Epithelial cell of prostate (primary cell): ENCODE results near the gene DNMT1.

Experiments
- DNase-seq: peaks from one replicate; pipeline ENCODE4 v3.0.0-alpha.2; 2011; ENCODE audit warnings: low read depth, low spot score
- H3K27ac ChIP-seq: fragments of 450-650 bp; 2 replicates; pipeline ENCODE4 v1.5.1; 2017; ENCODE audit warnings: mild to moderate bottlenecking

Gene DNMT1

GRCh38 chr19:10116085-10116865 lies 78.5 kb downstream of the DNMT1 start:
- DNase-seq = no peak
- no peak overlapping the region for H3K27ac ChIP-seq

DNA sequence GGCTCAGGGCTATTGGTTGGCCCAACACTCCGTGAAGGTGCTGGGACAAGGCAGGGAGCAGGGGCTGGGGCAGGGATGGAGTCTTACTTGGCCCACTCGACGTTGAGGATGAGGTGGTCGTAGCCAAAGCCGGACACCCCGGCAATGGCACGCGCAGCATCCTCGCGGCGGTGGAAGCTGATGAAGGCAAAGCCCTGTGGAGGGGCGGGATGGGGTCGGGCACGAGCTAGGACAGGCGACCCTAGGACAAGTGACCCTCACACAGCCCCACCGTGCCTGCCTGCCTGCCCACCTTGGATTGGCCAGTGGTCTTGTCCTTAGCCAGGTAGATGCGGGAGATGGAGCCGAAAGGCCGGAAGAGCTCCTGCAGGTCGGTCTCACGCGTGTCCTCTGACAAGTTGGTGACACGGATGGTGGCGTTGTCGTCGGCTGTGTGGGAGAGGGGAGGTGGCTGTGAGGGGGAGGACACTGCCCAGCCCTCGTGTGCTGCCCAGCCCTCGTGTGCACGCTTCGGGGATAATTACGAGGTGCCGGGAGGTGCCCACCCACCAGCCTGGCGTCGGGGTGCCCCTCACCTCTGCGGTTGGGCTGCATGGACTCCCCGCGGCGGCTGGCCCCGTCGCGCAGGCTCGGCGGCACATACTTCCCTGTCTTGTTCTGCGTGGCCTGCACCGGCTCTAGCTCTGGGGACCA lies 79.2 kb downstream of the DNMT1 start:
- no peak for DNase-seq
- no peak overlapping the region for H3K27ac ChIP-seq

DNA sequence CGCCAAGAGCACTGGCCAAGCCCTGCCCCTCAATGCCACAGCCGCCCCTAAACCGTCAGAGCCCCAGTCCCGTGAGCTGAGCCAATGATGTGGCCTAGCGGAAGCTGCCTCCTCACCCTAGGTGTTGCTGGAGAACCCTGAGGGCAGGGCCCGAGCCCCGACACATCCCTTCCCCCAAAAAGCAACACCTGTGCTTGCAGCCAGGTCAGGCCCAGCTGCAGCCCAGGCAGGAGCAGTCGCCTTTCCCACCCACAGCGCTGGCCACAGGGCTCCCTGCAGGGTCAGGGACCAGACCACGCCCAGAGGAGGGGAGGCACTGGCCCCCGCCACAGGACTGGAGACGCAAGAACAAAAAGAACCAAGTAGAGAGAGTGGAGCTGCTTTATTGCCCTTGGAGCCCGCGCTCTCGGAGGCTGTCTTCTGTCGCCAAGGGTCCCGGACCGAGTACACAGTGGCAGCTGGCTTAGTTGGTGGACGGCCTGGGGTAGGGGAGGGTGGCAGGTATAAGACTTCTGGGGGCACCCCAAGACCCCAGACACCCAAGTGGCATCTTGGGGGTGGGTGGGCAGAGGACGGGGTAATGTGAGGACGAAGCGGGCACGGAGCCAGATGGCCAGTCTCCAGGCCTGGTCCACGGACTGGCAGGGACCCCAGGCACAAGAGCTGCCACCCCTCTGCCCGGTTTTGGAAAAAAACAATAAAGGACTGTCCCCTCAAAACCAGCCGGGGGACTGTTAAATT lies 79.9 kb downstream of the DNMT1 start:
- H3K27ac ChIP-seq = no peak overlapping the region
- no peak for DNase-seq

DNA sequence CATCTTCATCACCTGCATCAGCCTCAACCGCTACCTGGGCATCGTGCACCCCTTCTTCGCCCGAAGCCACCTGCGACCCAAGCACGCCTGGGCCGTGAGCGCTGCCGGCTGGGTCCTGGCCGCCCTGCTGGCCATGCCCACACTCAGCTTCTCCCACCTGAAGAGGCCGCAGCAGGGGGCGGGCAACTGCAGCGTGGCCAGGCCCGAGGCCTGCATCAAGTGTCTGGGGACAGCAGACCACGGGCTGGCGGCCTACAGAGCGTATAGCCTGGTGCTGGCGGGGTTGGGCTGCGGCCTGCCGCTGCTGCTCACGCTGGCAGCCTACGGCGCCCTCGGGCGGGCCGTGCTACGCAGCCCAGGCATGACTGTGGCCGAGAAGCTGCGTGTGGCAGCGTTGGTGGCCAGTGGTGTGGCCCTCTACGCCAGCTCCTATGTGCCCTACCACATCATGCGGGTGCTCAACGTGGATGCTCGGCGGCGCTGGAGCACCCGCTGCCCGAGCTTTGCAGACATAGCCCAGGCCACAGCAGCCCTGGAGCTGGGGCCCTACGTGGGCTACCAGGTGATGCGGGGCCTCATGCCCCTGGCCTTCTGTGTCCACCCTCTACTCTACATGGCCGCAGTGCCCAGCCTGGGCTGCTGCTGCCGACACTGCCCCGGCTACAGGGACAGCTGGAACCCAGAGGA lies 80.6 kb downstream of the DNMT1 start:
- no peak for DNase-seq
- H3K27ac ChIP-seq = no peak overlapping the region

DNA sequence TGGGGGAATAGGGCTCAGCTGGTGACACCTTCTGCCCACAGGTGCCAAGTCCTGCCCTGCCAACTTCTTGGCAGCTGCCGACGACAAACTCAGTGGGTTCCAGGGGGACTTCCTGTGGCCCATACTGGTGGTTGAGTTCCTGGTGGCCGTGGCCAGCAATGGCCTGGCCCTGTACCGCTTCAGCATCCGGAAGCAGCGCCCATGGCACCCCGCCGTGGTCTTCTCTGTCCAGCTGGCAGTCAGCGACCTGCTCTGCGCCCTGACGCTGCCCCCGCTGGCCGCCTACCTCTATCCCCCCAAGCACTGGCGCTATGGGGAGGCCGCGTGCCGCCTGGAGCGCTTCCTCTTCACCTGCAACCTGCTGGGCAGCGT lies 81.2 kb downstream of the DNMT1 start:
- no peak overlapping the region for H3K27ac ChIP-seq

GRCh38 chr19:10112895-10113591 lies 81.7 kb downstream of the DNMT1 start:
- no peak for DNase-seq

More for the DNA sequence above, 81.2 kb downstream of the DNMT1 start:
- DNase-seq = no peak

GRCh38 chr19:10112037-10112761 lies 82.6 kb downstream of the DNMT1 start:
- no peak overlapping the region for H3K27ac ChIP-seq
- no peak for DNase-seq

More at GRCh38 chr19:10112895-10113591, 81.7 kb downstream of the DNMT1 start:
- no peak overlapping the region for H3K27ac ChIP-seq

- H3K27ac ChIP-seq = no peak within 1 kb of the TSS
- no peak for DNase-seq
These were observed 83.3 kb downstream of the DNMT1 start, which contains the start of gene P2RY11 for GRCh38 chr19:10111405-10111811. Gene P2RY11, plus strand, starts transcription at chr19:10111693. Its CDS starts 29 bp downstream, at chr19:10111722.

DNA sequence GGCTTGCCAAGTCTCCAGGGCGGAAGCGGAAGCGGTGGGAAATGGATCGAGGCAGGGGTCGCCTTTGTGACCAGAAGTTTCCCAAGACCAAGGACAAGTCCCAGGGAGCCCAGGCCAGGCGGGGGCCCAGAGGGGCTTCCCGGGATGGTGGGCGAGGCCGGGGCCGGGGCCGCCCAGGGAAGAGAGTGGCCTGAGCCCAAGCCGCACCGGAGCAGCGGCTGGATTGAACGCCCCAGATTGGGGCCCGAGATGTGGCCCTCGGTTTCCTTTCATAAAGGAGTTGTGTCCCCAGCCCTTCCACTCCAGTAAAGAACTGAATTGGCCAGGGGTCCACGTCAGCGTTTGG lies 83.8 kb downstream of the DNMT1 start:
- no peak for DNase-seq
- H3K27ac ChIP-seq = no peak overlapping the region

GRCh38 chr19:10110076-10110971 lies 84.4 kb downstream of the DNMT1 start:
- no peak overlapping the region for H3K27ac ChIP-seq
- DNase-seq = no peak

DNA sequence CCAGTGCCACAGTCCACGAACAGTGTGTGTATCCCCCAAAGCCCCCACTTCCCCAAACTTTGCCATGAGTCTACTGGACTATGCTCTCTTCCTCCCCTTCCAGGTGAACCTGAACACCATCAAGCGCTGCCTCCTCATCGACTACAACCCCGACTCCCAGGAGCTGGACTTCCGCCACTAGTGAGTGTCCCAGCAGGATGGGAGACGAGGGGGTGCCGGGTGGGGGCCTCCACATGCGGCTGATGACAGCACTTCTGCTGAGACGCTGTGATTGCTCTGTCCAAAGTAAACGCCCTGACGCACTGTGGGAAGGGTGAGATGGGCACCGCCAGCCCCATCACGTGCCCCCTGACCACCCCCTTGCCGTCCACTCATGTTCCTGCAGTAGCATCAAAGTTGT lies 85.2 kb downstream of the DNMT1 start:
- no peak overlapping the region for H3K27ac ChIP-seq
- DNase-seq = no peak

GRCh38 chr19:10107817-10108367 lies 86.9 kb downstream of the DNMT1 start:
- no peak overlapping the region for H3K27ac ChIP-seq
- no peak for DNase-seq

GRCh38 chr19:10107254-10107653 lies 87.5 kb downstream of the DNMT1 start:
- peak overlapping the region; percentile 52 for H3K27ac ChIP-seq
- DNase-seq = no peak

DNA sequence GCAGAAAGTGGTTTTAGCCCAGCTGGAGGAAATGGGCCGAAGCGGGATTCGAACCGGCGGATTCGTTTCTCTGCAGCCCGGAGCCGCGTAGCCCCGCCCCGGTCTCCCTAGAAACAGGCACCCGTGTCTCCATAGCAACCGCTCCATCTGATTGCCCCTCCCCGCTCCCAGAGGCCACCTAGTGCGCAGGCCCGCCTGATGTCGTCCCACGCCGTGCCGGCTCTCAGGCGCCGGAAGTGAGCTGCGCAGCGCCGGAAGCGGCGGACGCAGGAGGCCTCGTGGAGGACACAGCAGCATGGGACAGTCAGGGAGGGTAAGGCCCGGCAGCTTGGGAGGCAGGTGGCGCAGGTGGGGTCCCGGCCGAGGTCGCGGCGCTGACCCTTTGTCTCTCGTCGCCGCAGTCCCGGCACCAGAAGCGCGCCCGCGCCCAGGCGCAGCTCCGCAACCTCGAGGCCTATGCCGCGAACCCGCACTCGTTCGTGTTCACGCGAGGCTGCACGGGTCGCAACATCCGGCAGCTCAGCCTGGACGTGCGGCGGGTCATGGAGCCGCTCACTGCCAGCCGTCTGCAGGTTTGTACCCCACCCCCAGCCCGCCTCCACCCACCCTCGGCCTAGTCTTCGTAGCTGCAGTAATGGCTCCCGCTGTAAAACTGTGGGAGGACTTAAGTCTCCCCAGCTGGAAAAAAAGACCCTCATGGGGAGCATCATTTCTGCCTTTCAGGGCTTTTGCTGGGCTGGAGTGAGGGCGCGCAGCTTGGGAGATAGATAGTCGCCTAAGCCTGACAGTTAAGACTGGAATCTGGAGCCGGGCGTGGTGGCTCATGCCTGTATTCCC lies 88.4 kb downstream of the DNMT1 start, which contains the start of gene PPAN:
TSS of gene PPAN (plus strand) at position 263 of the 837 bp plus-strand sequence. CDS start at position 296, 33 bp downstream.
- peak within 1 kb of the TSS; percentile 52 for H3K27ac ChIP-seq
- peak; percentile 87 for DNase-seq

DNA sequence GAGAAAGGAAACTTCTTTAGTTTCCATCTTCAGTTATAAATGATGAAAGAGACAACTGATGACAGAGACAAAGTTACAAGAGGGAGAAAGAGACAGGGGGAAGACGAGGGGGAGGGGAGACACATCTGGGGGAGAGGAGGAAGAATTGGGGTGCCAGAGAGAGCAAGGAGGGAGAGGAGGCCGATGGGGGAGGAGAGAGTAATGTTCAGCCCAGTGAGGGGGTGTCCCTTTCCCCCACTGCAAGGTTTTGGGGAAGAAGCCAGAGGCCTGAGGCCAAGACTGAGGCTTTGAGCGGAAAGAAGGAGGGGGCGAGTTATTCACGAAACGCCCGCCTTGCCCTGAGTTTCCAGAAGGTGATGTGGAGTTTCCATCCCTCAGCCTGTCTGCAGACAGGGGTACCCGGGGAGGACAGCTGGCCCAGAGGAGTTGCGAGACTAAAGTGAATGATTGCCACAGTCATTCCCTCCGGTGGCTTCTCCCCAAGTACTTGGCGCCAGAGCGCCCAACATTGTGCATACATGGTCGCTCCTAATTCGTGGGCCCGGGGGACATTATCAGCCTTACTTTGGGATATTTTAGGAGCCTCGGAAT lies 89.1 kb downstream of the DNMT1 start:
- no peak for DNase-seq

GRCh38 chr19:10104665-10105508 lies 89.9 kb downstream of the DNMT1 start:
- no peak overlapping the region for H3K27ac ChIP-seq
- no peak for DNase-seq

More for the DNA sequence above, 89.1 kb downstream of the DNMT1 start:
- H3K27ac ChIP-seq = no peak overlapping the region
